Measurements from ENCODE around the gene ZNF674. TPM values are rescaled to one million over a fixed set of nuclear protein-coding genes. Genes with fewer than 3 reads are reported as not detected.

Gene ZNF674
- total and polyA plus RNA-seq, 10 of the 15 experiments (the other 5 are each of a cell fraction or from before 2014, with no cell fraction given), result 1.0 to 3.7 (median 1.8) TPM

DNA sequence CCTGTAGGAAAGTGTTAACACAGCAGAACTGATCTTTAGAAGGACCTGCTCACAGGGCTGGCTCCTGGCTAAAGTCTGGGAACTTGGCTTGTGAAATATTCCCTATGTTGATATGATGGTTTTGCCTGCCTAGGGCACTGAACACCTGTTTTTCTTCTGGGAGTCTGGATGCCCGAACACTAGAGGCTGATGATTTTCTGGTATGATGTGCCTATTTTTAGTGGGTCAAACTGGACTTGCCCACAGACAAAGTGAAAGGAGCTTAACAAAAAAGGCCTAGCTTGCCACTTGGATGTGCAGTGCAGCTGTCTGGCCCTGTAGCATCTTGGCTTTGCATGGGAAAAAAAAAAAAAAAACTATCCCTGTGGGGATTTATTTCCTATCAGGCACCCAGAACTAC lies 39.1 kb downstream of the ZNF674 start (continued):
- TF ChIP-seq SPI1 (IDR thresholded peaks at IDR 0.05; ENCODE audit: borderline replicate concordance, insufficient read depth, low read depth, low read length) (no peak), NRF1 (conservative IDR thresholded peaks at IDR 0.05; ENCODE audit: low read depth, low read length) (no peak), EZH2 (IDR thresholded peaks at IDR 0.05; ENCODE audit: borderline replicate concordance, control insufficient read depth, low read depth, low read length) (no peak), BCL11A (IDR thresholded peaks at IDR 0.05; ENCODE audit: low read depth, low read length) (no peak), PML (IDR thresholded peaks at IDR 0.05; ENCODE audit: low read length) (no peak), RAD51 (IDR thresholded peaks at IDR 0.05) (no peak)

DNA sequence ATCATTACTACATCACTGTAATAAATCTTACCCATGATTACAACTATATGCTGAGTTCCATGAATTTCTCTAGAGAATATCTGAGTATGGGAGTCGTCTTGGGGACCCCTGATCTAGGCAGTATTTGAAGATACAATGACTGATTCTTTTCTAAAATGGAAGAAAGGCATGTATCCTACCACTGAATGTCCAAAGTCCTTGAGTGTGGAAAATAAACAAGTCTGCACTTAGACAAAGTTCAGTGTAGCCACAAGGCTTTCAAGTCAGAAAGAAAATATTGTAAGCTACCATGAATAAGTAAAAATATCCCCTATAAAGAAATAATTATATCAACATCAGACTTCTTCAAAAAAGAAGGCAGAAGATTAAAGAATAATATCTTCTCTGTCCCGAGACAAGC lies 42.4 kb downstream of the ZNF674 start:
- no peak overlapping the region for H3K27ac ChIP-seq (ENCODE audit: control insufficient read depth, insufficient read depth)
- DNase-seq (ENCODE audit: low read depth, low spot score) (no peak), ATAC-seq (no peak), FAIRE-seq (no peak)
- no peak for TF ChIP-seq LARP7 (IDR thresholded peaks at IDR 0.05)
- TF ChIP-seq MYB (IDR thresholded peaks at IDR 0.05; ENCODE audit: borderline replicate concordance, low read depth, low read length), result no peak
- no peak for TF ChIP-seq CHD4 (IDR thresholded peaks at IDR 0.05)
- no peak for TF ChIP-seq NFYB (IDR thresholded peaks at IDR 0.05; ENCODE audit: insufficient read depth, low read depth, low read length)
- TF ChIP-seq, protein P1, sequence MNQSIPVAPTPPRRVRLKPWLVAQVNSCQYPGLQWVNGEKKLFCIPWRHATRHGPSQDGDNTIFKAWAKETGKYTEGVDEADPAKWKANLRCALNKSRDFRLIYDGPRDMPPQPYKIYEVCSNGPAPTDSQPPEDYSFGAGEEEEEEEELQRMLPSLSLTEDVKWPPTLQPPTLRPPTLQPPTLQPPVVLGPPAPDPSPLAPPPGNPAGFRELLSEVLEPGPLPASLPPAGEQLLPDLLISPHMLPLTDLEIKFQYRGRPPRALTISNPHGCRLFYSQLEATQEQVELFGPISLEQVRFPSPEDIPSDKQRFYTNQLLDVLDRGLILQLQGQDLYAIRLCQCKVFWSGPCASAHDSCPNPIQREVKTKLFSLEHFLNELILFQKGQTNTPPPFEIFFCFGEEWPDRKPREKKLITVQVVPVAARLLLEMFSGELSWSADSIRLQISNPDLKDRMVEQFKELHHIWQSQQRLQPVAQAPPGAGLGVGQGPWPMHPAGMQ (IDR thresholded peaks at IDR 0.05; ENCODE audit: borderline replicate concordance), result no peak
- no peak for TF ChIP-seq KAT2A (conservative IDR thresholded peaks at IDR 0.05; ENCODE audit: control insufficient read depth, low read depth, low read length)
- SMC1A ChIA-PET (ENCODE audit: uncharacterized antibody, unreplicated experiment), result no interaction called here
- H3K9ac ChIP-seq (ENCODE audit: control insufficient read depth, insufficient read depth, low read length), result no peak overlapping the region
- H3K36me3 ChIP-seq (ENCODE audit: control insufficient read depth in 2 of 2, insufficient read depth in 2 of 2, low read length in 1 of 2), result no peaks in the 10 kb centered on the region
- POLR2A ChIA-PET, result no interaction called here
- no peak overlapping the region for H2AFZ ChIP-seq (ENCODE audit: control insufficient read depth, low read depth, low read length)
- no peak overlapping the region for H3K4me2 ChIP-seq (ENCODE audit: control insufficient read depth, insufficient read depth)
- intact Hi-C loops (cut with micrococcal nuclease; ENCODE audit: unreplicated experiment), result no loop called here
- H3K9me3 ChIP-seq (replicated peaks; ENCODE audit: control insufficient read depth, insufficient read depth, low read length), result peaks cover 16% of the 10 kb centered on the region
- RAD21 ChIA-PET (ENCODE audit: unreplicated experiment), result no interaction called here
- CTCF ChIA-PET, result interaction anchor here (0.5 kb wide), 1 partner anchor 385 kb away, joined by 3 read pairs; no protein-coding TSS in a partner anchor
- no TSS peak for BruUV-seq (replicated peaks)
- H3K4me3 ChIP-seq, result no peak overlapping the region
- no peaks in the 10 kb centered on the region for H3K4me1 ChIP-seq (ENCODE audit: control insufficient read depth, insufficient read depth, low read length)
- H3K27me3 ChIP-seq (replicated peaks in 1 of 2; ENCODE audit: control insufficient read depth in 2 of 2, insufficient read depth in 2 of 2, low read length in 1 of 2), result no peaks in the 10 kb centered on the region
- WGBS (ENCODE audit: insufficient coverage, insufficient replicate concordance, low lambda C conversion rate, missing lambda C conversion rate), result 29% methylated on average over 2 of the region's 2 CpGs
- H3K79me2 ChIP-seq (ENCODE audit: control insufficient read depth, insufficient read depth, low read length), result no peaks in the 10 kb centered on the region
- in situ Hi-C loops (cut with MboI), result no loop called here
- H4K20me1 ChIP-seq (ENCODE audit: control insufficient read depth, insufficient read depth), result no peaks in the 10 kb centered on the region

All from GM12878 (cell line).